Medulla oblongata (tissue), 1 donor: ENCODE results near the gene TRAF3.
"Not testable (repeated sequence)": the region's sequence is repeated elsewhere in the genome, so short reads cannot be mapped to it uniquely, and the experiment has no call there.

ENCODE experiments used
- DNase-seq: peaks from one replicate; pipeline ENCODE4 v3.0.0-alpha.2; 2015; ENCODE audit errors: extremely low spot score

Gene TRAF3

GRCh38 chr14:102751088-102751487, 26.2 kb upstream of the TRAF3 start:
- no peak for DNase-seq

- no peak for DNase-seq
These were observed 24.9 kb upstream of the TRAF3 start for GRCh38 chr14:102752239-102752847.

GRCh38 chr14:102754370-102755262, 22.6 kb upstream of the TRAF3 start:
- no peak for DNase-seq

- no peak for DNase-seq
These were observed 19.6 kb upstream of the TRAF3 start for GRCh38 chr14:102757646-102758045.

GRCh38 chr14:102758087-102758486, 19.2 kb upstream of the TRAF3 start:
- no peak for DNase-seq

- no peak for DNase-seq
These were observed 17.6 kb upstream of the TRAF3 start for GRCh38 chr14:102759456-102760187.

GRCh38 chr14:102760496-102761193, 16.6 kb upstream of the TRAF3 start:
- DNase-seq, result no peak

GRCh38 chr14:102761206-102761605, 16.0 kb upstream of the TRAF3 start:
- no peak for DNase-seq

GRCh38 chr14:102764220-102764671, 13.0 kb upstream of the TRAF3 start:
- no peak for DNase-seq

- DNase-seq, result not testable (repeated sequence)
These were observed 11.5 kb upstream of the TRAF3 start for GRCh38 chr14:102765770-102766169.

GRCh38 chr14:102768223-102769048, 8.8 kb upstream of the TRAF3 start:
- DNase-seq, result peak; percentile 82

- DNase-seq, result no peak
These were observed 8.3 kb upstream of the TRAF3 start for GRCh38 chr14:102769049-102769327.

GRCh38 chr14:102770147-102771123, 6.8 kb upstream of the TRAF3 start:
- no peak for DNase-seq

- no peak for DNase-seq
These were observed 6.1 kb upstream of the TRAF3 start for GRCh38 chr14:102771144-102771543.

- DNase-seq, result no peak
These were observed 4.3 kb upstream of the TRAF3 start for GRCh38 chr14:102772781-102773570.

GRCh38 chr14:102774391-102775153, 2.7 kb upstream of the TRAF3 start:
- peak; percentile 85 for DNase-seq

- DNase-seq, result peak; percentile 40
These were observed 1.1 kb upstream of the TRAF3 start for GRCh38 chr14:102775855-102776760.
